Body of pancreas (tissue), 4 donors: ENCODE measurements around the gene ASB2. TPM values are rescaled to one million over a fixed set of nuclear protein-coding genes. Genes with fewer than 3 reads are reported as not detected.

Experiments used
- ATAC-seq: fragments of 150-250 bp; one replicate; pipeline ENCODE4 v1.9.1; 2016
- DNase-seq, 4 donors: peaks; one replicate each; pipeline ENCODE4 v3.0.0-alpha.2; 2019
- H3K27ac ChIP-seq, 4 donors: fragments of 200-600 bp; sonication (generic); 1 replicate in 3 of 4; 2 replicates in 1 of 4; pipeline versions ENCODE4 v1.5.1 to v1.6.1; 2016 to 2019; ENCODE audit warnings: mild to moderate bottlenecking in 1 of 4, mixed read lengths in 1 of 4, moderate library complexity in 1 of 4
- H3K27me3 ChIP-seq, 2 donors: fragments of 200-600 bp; sonication (generic); one replicate each; pipeline ENCODE4 v1.6.0; 2016; ENCODE audit warnings: mild to moderate bottlenecking in 1 of 2
- H3K36me3 ChIP-seq, 2 donors: fragments of 200-600 bp; sonication (generic); replicated peaks in 1 of 2; 2 replicates each; pipeline ENCODE4 v1.5.1; 2016; ENCODE audit warnings: low read depth in 2 of 2; ENCODE audit not compliant: insufficient read depth in 1 of 2
- H3K4me1 ChIP-seq: fragments of 200-600 bp; sonication (generic); one replicate; pipeline ENCODE4 v1.6.0; 2016
- H3K4me3 ChIP-seq, 2 donors: fragments of 200-600 bp; sonication (generic); 1 replicate in 1 of 2; 2 replicates in 1 of 2; pipeline ENCODE4 v1.5.1; 2016 to 2019
- H3K9me3 ChIP-seq, 3 donors: fragments of 200-600 bp; sonication (generic); 1 replicate in 2 of 3; 2 replicates in 1 of 3; pipeline ENCODE4 v1.5.1; 2016
- CTCF ChIP-seq, 7 experiments: fragments of 450-650 bp in 4 of 7; fragments of 200-600 bp in 3 of 7; sonication (generic) in 3 of 7; IDR thresholded peaks; one replicate each; pipeline ENCODE4 v1.5.1; 2016 to 2019; ENCODE audit warnings: antibody characterized with exemption in 7 of 7
- POLR2A ChIP-seq, 3 donors: fragments of 450-650 bp; IDR thresholded peaks; one replicate each; pipeline ENCODE4 v1.6.1; 2016; ENCODE audit warnings: antibody characterized with exemption in 3 of 3, mild to moderate bottlenecking in 2 of 3
- WGBS, 2 donors: methylation state at CpG; one replicate each; pipeline ENCODE4 v1.1.5; 2017; 5-methylcytosine and 5-hydroxymethylcytosine counted together
- intact Hi-C: fragments of 100-400 bp; cut with DNase I; formaldehyde crosslinking; loops from one replicate; pipeline ENCODE4 v1.15.1; 2023
- total RNA-seq, 2 donors: library from RNA; depleted of rRNA; stranded (reverse); fragments of >200 nt; gene quantifications; one replicate each; pipeline ENCODE4 v1.1.0, GENCODE V29; 2016

The ASB2 gene
- total RNA-seq, 2 donors from 2014 or later = 0.33 to 7.0 TPM

GRCh38 chr14:93950948-93951634 is 25.3 kb downstream of the ASB2 start:
- DNase-seq (no peak), ATAC-seq (no peak)
- TF ChIP-seq POLR2A (IDR thresholded peaks at IDR 0.05) = no peak
- no peak for TF ChIP-seq CTCF (IDR thresholded peaks at IDR 0.05)
- intact Hi-C loops = no loop called here
- Histone ChIP-seq H3K27ac (no peak overlapping the region), H3K9me3 (no peaks in the 10 kb centered on the region), H3K4me3 (no peak overlapping the region), H3K36me3 (no peaks in the 10 kb centered on the region), H3K27me3 (no peaks in the 10 kb centered on the region), H3K4me1 (peaks cover 32% of the 10 kb centered on the region)
- WGBS, 2 donors = 86 to 87% methylated on average over 16 to 20 of the region's 20 CpGs

- no peak for TF ChIP-seq POLR2A (IDR thresholded peaks at IDR 0.05)
- no peak overlapping the region for H3K27ac ChIP-seq
- H3K9me3 ChIP-seq = no peaks in the 10 kb centered on the region
- no peak for DNase-seq
- peaks cover 37% of the 10 kb centered on the region for H3K4me1 ChIP-seq
- no peak overlapping the region for H3K4me3 ChIP-seq
- no peak for ATAC-seq
- no peaks in the 10 kb centered on the region for H3K36me3 ChIP-seq
- no peaks in the 10 kb centered on the region for H3K27me3 ChIP-seq
- intact Hi-C loops = no loop called here
- WGBS, 2 donors = 88 to 92% methylated on average over 5 to 13 of the region's 13 CpGs
Observed at GRCh38 chr14:93949511-93950075, 26.8 kb downstream of the ASB2 start.

- no peak for TF ChIP-seq CTCF (IDR thresholded peaks at IDR 0.05)
- no peak for TF ChIP-seq POLR2A (IDR thresholded peaks at IDR 0.05)
- DNase-seq (no peak), ATAC-seq (no peak)
- intact Hi-C loops = no loop called here
- Histone ChIP-seq H3K36me3 (no peaks in the 10 kb centered on the region), H3K27ac (peak overlapping the region in 1 of 4 donors; percentile 32), H3K4me3 (no peak overlapping the region), H3K4me1 (peaks cover 35% of the 10 kb centered on the region), H3K27me3 (no peaks in the 10 kb centered on the region), H3K9me3 (no peaks in the 10 kb centered on the region)
- 85 to 87% methylated on average over 19 of the region's 19 CpGs for WGBS, 2 donors
Observed at GRCh38 chr14:93947282-93947681, 29.1 kb downstream of the ASB2 start.

- H3K9me3 ChIP-seq = no peaks in the 10 kb centered on the region
- intact Hi-C loops = no loop called here
- H3K36me3 ChIP-seq = no peaks in the 10 kb centered on the region
- H3K4me3 ChIP-seq = no peak overlapping the region
- no peaks in the 10 kb centered on the region for H3K27me3 ChIP-seq
- H3K4me1 ChIP-seq = peaks cover 36% of the 10 kb centered on the region
- 52% methylated on average over 7 of the region's 7 CpGs for WGBS, 2 donors
- DNase-seq (no peak), ATAC-seq (peak; percentile 34)
- TF ChIP-seq POLR2A (IDR thresholded peaks at IDR 0.05) (no peak), CTCF (IDR thresholded peaks at IDR 0.05) (no peak)
- H3K27ac ChIP-seq = peak overlapping the region in 2 of 4 donors; percentile 15 to 32
Observed at GRCh38 chr14:93946541-93947090, 29.8 kb downstream of the ASB2 start.

- no peaks in the 10 kb centered on the region for H3K9me3 ChIP-seq
- WGBS, 2 donors = 79 to 83% methylated on average over 6 of the region's 6 CpGs
- ATAC-seq = no peak
- no peak for DNase-seq
- TF ChIP-seq POLR2A (IDR thresholded peaks at IDR 0.05) (no peak), CTCF (IDR thresholded peaks at IDR 0.05) (no peak)
- no peaks in the 10 kb centered on the region for H3K27me3 ChIP-seq
- no peaks in the 10 kb centered on the region for H3K36me3 ChIP-seq
- peak overlapping the region in 1 of 4 donors; percentile 32 for H3K27ac ChIP-seq
- peaks cover 41% of the 10 kb centered on the region for H3K4me1 ChIP-seq
- no peak overlapping the region for H3K4me3 ChIP-seq
- intact Hi-C loops = no loop called here
Observed at GRCh38 chr14:93946104-93946503, 30.3 kb downstream of the ASB2 start.
